Hepatic stellate cell (primary cell): ENCODE data around the gene C3orf20.

Experiments
- DNase-seq: peaks from one replicate; pipeline ENCODE4 v3.0.0; 2011; ENCODE audit warnings: low spot score

Gene C3orf20

DNA sequence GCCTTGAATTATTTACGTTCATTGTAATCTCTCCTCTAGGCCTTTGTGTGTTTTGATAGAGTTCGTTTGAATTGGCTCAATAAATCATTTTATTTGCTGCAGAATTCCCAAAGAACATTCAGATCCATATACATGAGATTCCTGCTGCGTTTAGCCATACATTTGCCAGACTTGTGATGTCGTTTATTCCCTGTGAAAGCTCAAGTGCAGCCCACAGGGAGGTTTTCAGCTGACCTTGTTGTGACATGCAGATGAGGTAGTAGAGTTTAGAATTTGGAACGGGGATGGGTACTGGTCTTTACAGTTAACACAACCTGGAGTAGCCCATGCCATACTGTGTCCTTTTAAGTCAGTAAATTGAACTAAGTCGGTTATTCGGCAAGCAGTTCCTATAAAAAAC is at the start of gene C3orf20:
C3orf20 (plus strand) TSS at position 301 of the 400 bp plus-strand sequence. CDS start 7,573 bp downstream, outside the sequence.
- DNase-seq, result no peak

DNA sequence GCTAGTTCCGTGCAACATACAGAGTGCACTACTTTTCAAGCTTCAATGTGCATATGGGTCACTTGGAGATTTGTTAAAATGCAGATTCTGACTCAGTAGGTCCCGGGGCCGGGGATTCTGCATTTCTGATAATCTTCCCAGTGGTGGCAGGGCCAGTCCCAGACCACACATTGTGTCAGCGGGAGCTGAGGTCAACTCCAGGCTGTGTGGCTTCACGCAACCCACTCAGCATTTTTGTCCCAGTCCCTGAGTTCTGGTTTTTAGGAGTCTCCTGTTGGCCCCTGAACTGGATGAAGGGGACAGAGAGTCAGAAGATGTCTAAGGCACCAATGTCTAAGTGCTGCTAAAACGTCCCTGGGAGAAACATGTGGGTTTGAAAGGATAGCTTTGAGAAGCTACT is 49.5 kb upstream of the C3orf20 start:
- DNase-seq, result no peak

DNA sequence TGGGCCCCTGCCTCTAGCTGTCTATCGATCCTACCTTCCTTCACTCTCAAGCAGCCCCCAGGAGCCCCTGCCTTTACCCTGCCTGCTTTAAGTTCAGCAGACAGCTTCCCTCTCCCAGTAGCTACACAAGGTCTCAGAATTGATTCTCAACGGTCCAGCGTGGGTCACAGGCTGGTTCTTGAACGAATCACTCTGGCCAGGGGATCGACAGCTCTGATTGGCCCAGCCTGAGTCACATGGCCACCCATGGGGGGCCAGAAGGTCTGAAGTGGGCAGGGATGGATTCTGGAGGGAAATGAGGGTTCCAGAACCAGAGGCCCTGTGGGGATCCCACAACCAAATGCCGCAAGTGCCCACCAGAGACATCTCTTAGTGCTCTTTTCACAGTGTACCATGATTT is 47.1 kb upstream of the C3orf20 start:
- DNase-seq, result no peak

GRCh38 chr3:14628406-14628805 is 46.5 kb upstream of the C3orf20 start:
- no peak for DNase-seq

- no peak for DNase-seq
Measured at GRCh38 chr3:14630404-14631100, 44.4 kb upstream of the C3orf20 start.

DNA sequence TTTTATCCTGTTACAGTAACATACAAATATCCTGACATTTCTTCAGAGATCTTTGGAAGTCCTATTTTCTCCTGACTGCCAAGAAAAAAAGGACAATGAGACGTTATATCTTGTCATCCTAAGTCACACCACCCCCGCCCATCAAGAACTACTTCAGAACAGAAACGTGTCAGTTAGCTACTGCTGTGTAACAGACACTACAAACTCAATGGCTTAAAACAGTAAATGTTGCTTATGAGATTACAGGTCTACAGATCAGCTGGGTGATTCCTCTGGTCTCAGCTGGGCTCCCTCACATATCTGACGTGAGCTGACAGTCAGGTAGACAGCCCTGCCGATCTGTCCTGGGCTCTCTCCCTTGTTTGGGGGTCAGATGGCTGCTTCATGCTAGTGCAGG is 43.8 kb upstream of the C3orf20 start:
- DNase-seq, result no peak

GRCh38 chr3:14631687-14632441 is 43.1 kb upstream of the C3orf20 start:
- no peak for DNase-seq

GRCh38 chr3:14632442-14632930 is 42.5 kb upstream of the C3orf20 start:
- DNase-seq, result no peak

DNA sequence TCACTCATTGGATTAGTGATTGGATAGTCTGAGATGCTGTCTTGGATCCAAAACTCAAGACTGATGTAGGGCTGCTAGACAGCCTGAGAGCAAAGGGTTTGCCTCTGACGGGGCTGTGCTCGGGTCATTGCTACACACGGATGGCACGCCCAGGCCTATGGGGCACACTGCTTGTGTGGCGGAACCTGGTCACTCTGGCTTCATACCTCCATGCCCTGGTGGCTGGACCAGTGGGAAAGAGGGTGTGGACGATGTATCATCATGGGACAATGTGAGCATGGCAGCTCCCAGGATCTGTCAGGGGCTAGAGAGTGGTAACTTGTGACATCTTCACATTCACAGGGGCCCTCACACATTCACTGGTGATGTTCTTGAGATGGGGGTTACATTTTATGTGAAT is 41.5 kb upstream of the C3orf20 start:
- DNase-seq, result no peak

DNA sequence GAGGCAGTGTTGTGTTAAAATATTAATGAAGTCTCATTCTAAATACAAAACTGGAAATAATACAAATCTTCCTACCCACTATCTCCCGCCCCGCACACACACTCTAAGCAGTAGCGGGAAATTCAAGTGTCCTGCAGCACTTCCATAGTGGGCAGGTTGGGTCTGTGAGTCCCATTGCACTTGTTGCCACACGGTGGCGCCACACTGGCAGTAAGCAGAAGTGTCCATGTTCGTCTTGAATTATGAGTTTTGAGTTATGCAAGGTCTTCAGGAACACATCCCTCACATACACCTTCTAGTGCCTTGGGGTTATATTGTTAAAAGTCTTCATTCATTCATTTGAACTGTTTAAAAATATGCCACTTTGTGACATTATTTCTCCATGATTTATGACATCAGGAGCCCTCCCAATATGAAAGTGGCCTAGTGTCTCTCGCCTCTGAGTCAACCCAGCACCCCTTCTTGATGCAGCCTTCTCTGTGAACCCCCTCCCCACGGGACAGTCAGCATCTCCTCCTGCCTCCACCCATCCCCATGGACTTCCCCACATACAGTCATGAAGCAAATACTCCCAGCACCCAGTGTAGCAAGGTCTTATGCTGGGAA is 41.0 kb upstream of the C3orf20 start:
- peak; percentile 32 for DNase-seq

DNA sequence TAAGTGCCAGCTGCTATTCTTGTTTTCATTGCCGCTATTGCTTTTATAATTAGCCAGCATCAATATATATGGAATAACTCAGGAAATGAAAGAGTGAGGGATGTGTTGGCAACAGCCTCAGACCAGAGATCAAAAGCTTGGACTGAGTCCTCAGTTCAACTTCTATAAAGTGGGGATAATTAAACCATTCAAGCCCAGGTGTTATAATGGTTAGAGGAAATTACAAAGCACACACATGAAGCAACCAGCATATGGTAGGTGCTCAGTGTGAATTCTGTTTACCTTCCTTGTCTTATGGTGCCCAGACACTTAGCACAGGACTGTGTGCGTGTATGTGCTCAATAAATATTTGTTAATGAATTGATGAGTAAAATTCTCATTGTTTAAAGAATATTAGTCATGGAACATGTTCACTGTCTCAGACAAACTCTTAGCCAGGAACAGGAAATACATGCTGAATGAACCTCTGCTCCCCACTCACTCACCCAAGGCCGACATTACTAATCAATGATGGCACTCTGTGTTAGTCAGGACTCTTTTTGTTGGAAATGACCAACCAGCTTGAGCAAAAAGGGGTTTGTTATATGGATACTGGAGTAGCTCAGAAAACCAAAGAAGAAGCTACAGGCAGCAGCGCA is 40.1 kb upstream of the C3orf20 start:
- no peak for DNase-seq

GRCh38 chr3:14636496-14637087 is 38.3 kb upstream of the C3orf20 start:
- DNase-seq, result no peak

DNA sequence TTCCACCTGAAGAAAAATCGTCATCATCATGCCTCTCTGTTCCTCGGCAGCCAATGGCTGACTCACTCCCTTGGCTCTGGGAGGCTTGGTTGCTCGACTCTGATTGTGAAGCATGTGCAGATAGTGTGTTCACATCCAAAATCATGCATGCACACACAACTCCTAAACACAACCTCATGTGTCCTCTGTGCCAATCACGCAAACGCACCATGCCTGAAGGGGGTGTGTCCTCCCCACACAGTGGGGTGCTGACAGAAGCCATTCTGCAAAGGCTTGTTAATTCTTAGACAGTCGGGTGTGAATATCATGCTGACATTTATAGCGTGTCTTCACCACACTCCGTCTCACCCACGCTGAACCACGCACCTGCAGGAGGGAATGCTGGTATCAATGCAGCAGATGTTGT is 34.8 kb upstream of the C3orf20 start:
- DNase-seq, result no peak

DNA sequence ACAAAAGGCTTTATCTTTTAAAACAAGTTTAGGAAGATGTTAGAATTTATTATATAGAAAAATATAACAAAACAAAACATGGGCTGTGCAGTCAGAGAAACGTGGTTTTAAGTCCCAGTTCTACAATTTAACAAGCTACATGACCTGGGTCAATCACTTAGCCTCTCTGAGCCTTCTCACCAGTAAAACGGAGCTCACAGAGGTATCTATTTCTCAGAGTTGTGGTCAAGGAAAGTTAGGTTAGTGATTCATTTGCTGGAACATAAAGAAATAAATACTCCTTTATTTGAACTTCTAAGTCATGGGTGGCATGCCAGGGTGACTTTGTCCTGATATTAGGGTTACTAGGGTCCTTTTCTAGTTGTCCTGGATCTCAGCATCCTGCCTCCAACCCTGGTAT is 34.2 kb upstream of the C3orf20 start:
- DNase-seq, result no peak

- no peak for DNase-seq
Measured at GRCh38 chr3:14641346-14641745, 33.6 kb upstream of the C3orf20 start.

GRCh38 chr3:14645453-14645852 is 29.5 kb upstream of the C3orf20 start:
- DNase-seq, result no peak

- DNase-seq, result no peak
Measured at GRCh38 chr3:14646131-14646573, 28.8 kb upstream of the C3orf20 start.

- no peak for DNase-seq
Measured at GRCh38 chr3:14646589-14647413, 28.1 kb upstream of the C3orf20 start.

GRCh38 chr3:14647976-14648955 is 26.7 kb upstream of the C3orf20 start:
- DNase-seq, result no peak

DNA sequence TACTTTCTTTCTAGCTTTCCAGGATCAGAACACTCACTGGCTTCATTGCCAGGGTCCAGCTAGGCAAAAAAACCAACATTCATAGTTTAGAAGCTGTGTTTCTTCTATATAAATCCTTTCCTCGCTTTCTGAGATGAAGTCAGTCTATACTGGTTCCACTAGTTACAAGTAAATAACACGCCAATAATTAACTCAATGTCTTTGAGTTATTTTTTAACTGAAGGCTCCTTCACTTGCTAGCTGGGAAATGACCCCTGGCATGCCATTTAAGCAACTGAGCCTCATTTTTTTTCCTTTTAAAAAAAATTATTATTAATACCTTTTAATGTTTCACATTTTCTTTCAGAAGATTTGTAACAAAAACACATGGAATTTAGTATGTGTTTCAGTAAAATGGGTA is 25.5 kb upstream of the C3orf20 start:
- no peak for DNase-seq
